Measurements from ENCODE around the gene DDX10. TPM values are rescaled to one million over a fixed set of nuclear protein-coding genes. Genes with fewer than 3 reads are reported as not detected.
"Not testable (repeated sequence)": the region's sequence is repeated elsewhere in the genome, so short reads cannot be mapped to it uniquely, and the experiment has no call there.

Gene DDX10
- total RNA-seq, 2 donors from 2014 or later: 12.6 to 17.6 TPM

- no peak for DNase-seq
- TF ChIP-seq, protein P1, sequence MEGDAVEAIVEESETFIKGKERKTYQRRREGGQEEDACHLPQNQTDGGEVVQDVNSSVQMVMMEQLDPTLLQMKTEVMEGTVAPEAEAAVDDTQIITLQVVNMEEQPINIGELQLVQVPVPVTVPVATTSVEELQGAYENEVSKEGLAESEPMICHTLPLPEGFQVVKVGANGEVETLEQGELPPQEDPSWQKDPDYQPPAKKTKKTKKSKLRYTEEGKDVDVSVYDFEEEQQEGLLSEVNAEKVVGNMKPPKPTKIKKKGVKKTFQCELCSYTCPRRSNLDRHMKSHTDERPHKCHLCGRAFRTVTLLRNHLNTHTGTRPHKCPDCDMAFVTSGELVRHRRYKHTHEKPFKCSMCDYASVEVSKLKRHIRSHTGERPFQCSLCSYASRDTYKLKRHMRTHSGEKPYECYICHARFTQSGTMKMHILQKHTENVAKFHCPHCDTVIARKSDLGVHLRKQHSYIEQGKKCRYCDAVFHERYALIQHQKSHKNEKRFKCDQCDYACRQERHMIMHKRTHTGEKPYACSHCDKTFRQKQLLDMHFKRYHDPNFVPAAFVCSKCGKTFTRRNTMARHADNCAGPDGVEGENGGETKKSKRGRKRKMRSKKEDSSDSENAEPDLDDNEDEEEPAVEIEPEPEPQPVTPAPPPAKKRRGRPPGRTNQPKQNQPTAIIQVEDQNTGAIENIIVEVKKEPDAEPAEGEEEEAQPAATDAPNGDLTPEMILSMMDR (IDR thresholded peaks at IDR 0.05): no peak
- intact Hi-C loops (cut with DNase I): no loop called here
Measured at GRCh38 chr11:108805030-108805429, 140.2 kb downstream of the DDX10 start.

GRCh38 chr11:108807262-108807661 is 142.4 kb downstream of the DDX10 start:
- Histone ChIP-seq H3K9me3 (no peaks in the 10 kb centered on the region), H3K4me1 (no peaks in the 10 kb centered on the region), H3K27ac (no peak overlapping the region), H3K36me3 (no peaks in the 10 kb centered on the region), H3K4me3 (no peak overlapping the region), H3K27me3 (no peaks in the 10 kb centered on the region), H3K9ac (ENCODE audit: low read depth in 2 of 2, low read length in 2 of 2) (no peak overlapping the region)
- no peak for DNase-seq
- intact Hi-C loops (cut with DNase I): no loop called here
- TF ChIP-seq, protein P1 (IDR thresholded peaks at IDR 0.05): no peak

More at GRCh38 chr11:108805030-108805429, 140.2 kb downstream of the DDX10 start:
- Histone ChIP-seq H3K4me1 (no peaks in the 10 kb centered on the region), H3K9ac (ENCODE audit: low read depth in 2 of 2, low read length in 2 of 2) (no peak overlapping the region), H3K27ac (no peak overlapping the region), H3K36me3 (no peaks in the 10 kb centered on the region), H3K9me3 (no peaks in the 10 kb centered on the region), H3K4me3 (no peak overlapping the region), H3K27me3 (no peaks in the 10 kb centered on the region)

- Histone ChIP-seq H3K9me3 (no peaks in the 10 kb centered on the region), H3K27me3 (no peaks in the 10 kb centered on the region), H3K9ac (ENCODE audit: low read depth in 2 of 2, low read length in 2 of 2) (no peak overlapping the region), H3K4me1 (no peaks in the 10 kb centered on the region), H3K27ac (no peak overlapping the region), H3K36me3 (no peaks in the 10 kb centered on the region), H3K4me3 (no peak overlapping the region)
- no peak for DNase-seq
- TF ChIP-seq, protein P1 (IDR thresholded peaks at IDR 0.05): no peak
- intact Hi-C loops (cut with DNase I): no loop called here
Measured at GRCh38 chr11:108813086-108813485, 148.2 kb downstream of the DDX10 start.

DNA sequence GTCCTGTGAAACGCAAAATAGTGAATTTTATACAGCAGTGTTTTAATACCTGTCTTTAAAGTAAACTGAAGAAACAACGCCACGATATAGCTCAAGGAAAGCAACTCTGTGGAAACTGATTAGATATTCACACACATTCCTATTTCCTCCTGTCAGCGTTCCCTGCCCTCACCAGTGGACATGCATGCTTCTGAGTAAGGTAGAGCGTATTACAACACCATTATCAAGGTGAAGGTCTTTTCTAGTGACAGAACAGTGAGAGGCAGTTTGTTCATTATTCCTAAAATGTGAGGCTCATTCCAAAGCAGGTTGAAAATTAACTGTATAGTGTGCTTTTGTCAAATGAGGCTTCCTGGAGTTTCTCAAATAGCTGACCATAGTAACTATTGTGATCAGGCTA is 153.1 kb downstream of the DDX10 start:
- intact Hi-C loops (cut with DNase I): no loop called here
- no peak for DNase-seq
- Histone ChIP-seq H3K36me3 (no peaks in the 10 kb centered on the region), H3K27me3 (no peaks in the 10 kb centered on the region), H3K4me3 (no peak overlapping the region), H3K9me3 (no peaks in the 10 kb centered on the region), H3K9ac (ENCODE audit: low read depth in 2 of 2, low read length in 2 of 2) (no peak overlapping the region), H3K4me1 (no peaks in the 10 kb centered on the region), H3K27ac (no peak overlapping the region)
- TF ChIP-seq, protein P1 (IDR thresholded peaks at IDR 0.05): no peak

DNA sequence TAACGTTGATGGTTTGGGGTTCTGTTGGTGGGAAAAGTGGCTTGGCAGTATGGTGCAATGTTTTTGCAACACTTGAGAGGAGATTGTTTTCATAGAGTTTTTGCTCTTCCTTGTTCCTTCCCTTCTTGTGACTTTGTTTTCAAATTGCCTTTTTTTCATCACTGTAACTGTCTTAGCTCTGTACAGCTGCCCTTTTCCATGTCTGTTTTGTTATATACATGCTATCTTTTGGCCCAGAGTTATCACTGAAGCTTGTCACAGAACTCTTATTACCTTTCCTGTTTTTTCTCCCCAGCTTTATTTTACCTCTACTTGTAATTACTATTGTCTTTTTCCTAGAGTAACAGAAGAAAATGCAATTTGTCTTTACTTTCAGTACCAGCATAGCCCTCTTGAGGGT is 154.1 kb downstream of the DDX10 start:
- H3K9ac ChIP-seq (ENCODE audit: low read depth in 2 of 2, low read length in 2 of 2): no peak overlapping the region
- TF ChIP-seq, protein P1 (IDR thresholded peaks at IDR 0.05): no peak
- no peak overlapping the region for H3K4me3 ChIP-seq

GRCh38 chr11:108819957-108820356 is 155.1 kb downstream of the DDX10 start:
- Histone ChIP-seq H3K4me3 (no peak overlapping the region), H3K27ac (no peak overlapping the region), H3K36me3 (no peaks in the 10 kb centered on the region), H3K27me3 (no peaks in the 10 kb centered on the region), H3K9me3 (no peaks in the 10 kb centered on the region), H3K4me1 (no peaks in the 10 kb centered on the region), H3K9ac (ENCODE audit: low read depth in 2 of 2, low read length in 2 of 2) (no peak overlapping the region)
- DNase-seq: no peak
- intact Hi-C loops (cut with DNase I): no loop called here
- TF ChIP-seq, protein P1 (IDR thresholded peaks at IDR 0.05): no peak

More for the DNA sequence above, 154.1 kb downstream of the DDX10 start:
- H3K27me3 ChIP-seq: no peaks in the 10 kb centered on the region
- no peak overlapping the region for H3K27ac ChIP-seq
- DNase-seq: no peak
- intact Hi-C loops (cut with DNase I): no loop called here
- no peaks in the 10 kb centered on the region for H3K4me1 ChIP-seq
- no peaks in the 10 kb centered on the region for H3K9me3 ChIP-seq
- H3K36me3 ChIP-seq: no peaks in the 10 kb centered on the region

- H3K27me3 ChIP-seq; H3K4me1 ChIP-seq; H3K9me3 ChIP-seq; DNase-seq; H3K4me3 ChIP-seq; H3K9ac ChIP-seq (ENCODE audit: low read depth in 2 of 2, low read length in 2 of 2); intact Hi-C loops (cut with DNase I); H3K27ac ChIP-seq; H3K36me3 ChIP-seq: not testable (repeated sequence)
Measured at GRCh38 chr11:108823960-108824359, 159.1 kb downstream of the DDX10 start.

All from colonic mucosa (tissue), 4 donors.